Left cardiac atrium (tissue), 4 donors: ENCODE results near the gene ATP9A. TPM values are rescaled to one million over a fixed set of nuclear protein-coding genes. Genes with fewer than 3 reads are reported as not detected.
A peak's percentile ranks its signal among the peaks of the same experiment; 100 is the strongest.
"Not testable (repeated sequence)": the region's sequence is repeated elsewhere in the genome, so short reads cannot be mapped to it uniquely, and the experiment has no call there.

Experiments
- ATAC-seq, 2 donors: fragments of 200-7000 bp; cut with Tn5 transposase; one replicate each; pipeline ENCODE4 v1.9.1; 2020; ENCODE audit warnings: mild to moderate bottlenecking in 2 of 2, moderate library complexity in 2 of 2
- DNase-seq: peaks from one replicate; pipeline ENCODE4 v3.0.0-alpha.2; 2020
- intact Hi-C, 2 donors: fragments of 100-400 bp; cut with DNase I; formaldehyde crosslinking; loops; one replicate each; pipeline versions ENCODE4 v1.14.1 to v1.15.1; 2022 to 2023
- total RNA-seq, 2 donors: library from RNA; stranded (reverse); fragmentation: NEBNext Ultra II Directional; extraction: Animal tissue kit (Norgen Biotek cat#: 25700); gene quantifications; one replicate each; pipeline ENCODE4 v1.2.1, GENCODE V29; 2021
- donor health status: DM: no; HTN: yes; CAD: no.
- donor health status: DM: no; HTN: yes; CAD: no; lungs with severe emphysema.
- donor health status: DM: yes; HTN: yes; CAD: no.
- donor health status: Dilated cardiomyopathy.

Gene ATP9A
- total RNA-seq, 2 donors from 2014 or later, result 27.6 to 28.0 TPM

DNA sequence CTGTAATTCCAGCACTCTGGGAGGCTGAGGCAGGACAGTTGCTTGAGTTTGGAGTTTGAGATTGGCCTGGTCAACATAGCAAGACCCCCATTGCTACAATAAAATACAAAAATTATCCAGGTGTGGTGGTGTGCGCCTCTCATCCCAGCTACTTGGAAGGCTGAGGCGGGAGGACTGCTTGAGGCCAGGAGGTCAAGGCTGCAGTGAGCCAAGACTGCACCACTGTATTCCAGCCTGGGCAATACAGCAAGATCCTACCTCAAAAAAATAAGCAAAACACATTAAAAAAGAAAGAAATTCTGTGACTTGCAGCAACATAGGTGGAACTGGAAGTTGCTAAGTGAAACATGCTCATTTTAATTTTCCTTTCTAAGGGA, 119.6 kb downstream of the ATP9A start:
- intact Hi-C loops, result loop anchor here in 1 of 2 donors (10.0 kb wide), 1 partner anchor 436 kb away; no protein-coding TSS in a partner anchor
- ATAC-seq, result no peak
- DNase-seq, result no peak

DNA sequence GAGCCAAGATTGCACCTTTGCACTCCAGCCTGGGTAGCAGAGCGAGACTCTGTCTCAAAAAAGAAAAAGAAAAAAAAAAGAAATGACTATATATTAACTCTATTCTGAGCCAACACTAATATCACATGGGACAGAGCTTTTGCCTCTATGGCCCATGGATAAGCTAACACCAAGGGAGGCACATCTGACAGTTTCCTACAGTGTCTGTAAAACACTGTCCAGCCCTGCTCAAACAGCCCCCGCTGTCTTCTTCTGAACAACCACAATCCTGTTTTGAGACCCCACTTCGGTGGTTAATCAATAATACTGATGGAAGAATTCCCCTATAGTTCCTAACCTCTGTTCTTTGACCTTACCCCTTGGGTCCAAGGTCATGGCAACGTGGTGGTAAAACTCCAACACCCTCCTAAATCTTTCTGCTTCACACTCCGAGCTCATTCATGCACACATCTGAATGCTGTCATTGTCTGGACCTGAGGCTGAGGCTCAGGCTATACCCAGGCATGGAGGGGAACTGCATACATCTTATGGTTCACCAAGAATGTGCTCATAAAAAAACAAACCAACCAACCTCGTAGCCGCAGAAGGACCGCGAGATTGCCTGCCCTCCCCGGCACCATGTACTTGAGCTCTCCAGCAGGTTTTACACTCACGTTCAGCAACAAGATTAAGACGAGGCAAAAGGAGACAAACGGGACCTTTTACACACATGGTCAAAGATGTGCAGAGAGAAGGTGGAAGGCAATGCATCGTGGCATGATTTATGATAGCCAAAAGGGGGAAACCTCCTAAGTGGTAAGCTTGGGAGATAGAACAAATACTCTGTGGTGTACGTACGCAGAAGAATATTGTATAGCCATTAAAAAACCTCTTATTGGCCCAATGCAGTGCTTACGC, 120.3 kb downstream of the ATP9A start:
- intact Hi-C loops, result loop anchor here in 1 of 2 donors (10.0 kb wide), 1 partner anchor 437 kb away; no protein-coding TSS in a partner anchor
- ATAC-seq (no peak), DNase-seq (no peak)

DNA sequence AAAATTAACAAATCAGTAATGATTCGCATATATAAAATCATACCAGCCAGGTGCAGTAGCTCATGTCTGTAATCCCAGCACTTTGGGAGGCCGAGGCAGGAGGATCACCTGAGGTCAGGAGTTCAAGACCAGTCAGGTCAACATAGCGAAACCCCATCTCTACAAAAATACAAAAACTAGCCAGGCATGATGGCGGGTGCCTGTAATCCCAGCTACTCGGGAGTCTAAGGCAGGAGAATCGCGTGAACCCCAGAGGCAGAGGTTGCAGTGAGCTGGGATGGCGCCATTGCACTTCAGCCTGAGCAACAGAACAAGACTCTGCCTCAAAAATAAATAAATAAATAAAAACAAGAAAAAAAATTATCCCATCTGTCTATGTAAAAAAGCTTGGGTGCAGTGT, 124.4 kb downstream of the ATP9A start:
- intact Hi-C loops, result loop anchor here (5.0 to 10.0 kb wide), 2 partner anchors 323 to 441 kb away; no protein-coding TSS in a partner anchor
- DNase-seq, ATAC-seq: not testable (repeated sequence)

DNA sequence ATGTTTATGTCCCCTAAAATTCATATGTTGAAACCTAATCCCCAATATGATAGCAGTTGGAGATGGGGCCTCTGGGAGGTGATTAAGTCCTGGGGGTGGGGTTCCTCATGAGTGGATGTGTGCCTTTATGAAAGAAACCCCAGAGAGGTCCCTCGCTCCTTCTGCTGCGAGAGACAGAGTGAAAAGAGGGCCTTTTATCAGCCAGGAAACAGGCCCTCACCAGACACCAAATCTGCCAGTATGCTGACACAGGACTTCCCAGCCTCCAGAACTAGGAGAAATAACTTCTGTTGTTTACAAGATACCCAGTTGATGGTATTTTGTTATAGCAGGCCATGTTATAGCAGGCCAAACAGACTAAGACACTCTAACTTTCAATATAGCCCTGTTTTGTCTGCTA, 124.8 kb downstream of the ATP9A start:
- DNase-seq, result no peak
- intact Hi-C loops, result loop anchor here (5.0 to 10.0 kb wide), 2 partner anchors 324 to 441 kb away; no protein-coding TSS in a partner anchor
- no peak for ATAC-seq

DNA sequence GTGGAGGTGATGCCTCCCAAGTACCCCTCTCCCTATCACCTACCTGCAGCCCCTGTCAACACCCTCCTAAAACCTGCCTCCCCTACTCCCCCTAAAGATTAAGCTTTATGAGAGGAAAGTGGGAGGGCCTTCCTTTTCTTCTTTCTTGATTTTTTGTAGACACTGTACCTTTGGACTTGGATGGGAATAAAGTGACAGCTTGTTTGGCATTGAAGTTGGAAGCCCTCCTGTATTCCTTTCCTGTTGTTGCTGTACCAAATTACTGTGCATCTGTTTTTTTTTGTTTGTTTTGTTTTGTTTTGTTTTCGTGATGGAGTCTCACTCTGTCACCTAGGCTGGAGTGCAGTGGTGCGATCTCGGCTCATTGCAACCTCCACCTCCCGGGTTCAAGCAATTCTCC, 126.3 kb downstream of the ATP9A start:
- ATAC-seq (no peak), DNase-seq (no peak)
- intact Hi-C loops, result loop anchor here (5.0 to 10.0 kb wide), 2 partner anchors 325 to 443 kb away; no protein-coding TSS in a partner anchor

DNA sequence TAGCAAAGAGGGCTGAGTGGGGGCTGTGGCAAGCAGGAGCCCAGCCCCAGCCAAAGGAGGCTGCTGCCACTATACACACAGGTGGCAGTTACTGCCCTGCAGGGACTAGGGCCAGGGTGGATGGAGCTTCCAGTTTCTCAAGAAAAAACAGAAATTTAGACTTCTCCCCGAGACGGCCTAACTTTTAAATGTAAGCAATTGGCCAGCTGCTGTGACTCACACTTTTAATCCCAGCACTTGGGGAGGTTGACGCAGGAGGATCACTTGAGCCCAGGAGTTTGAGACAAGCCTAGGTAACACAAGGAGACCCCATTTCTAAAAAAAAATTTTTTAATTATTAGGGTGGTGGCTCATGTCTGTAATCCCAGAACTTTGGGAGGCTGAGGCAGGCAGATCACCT, 127.4 kb downstream of the ATP9A start:
- no peak for ATAC-seq
- intact Hi-C loops, result loop anchor here (5.0 to 10.0 kb wide), 2 partner anchors 327 to 444 kb away; no protein-coding TSS in a partner anchor

DNA sequence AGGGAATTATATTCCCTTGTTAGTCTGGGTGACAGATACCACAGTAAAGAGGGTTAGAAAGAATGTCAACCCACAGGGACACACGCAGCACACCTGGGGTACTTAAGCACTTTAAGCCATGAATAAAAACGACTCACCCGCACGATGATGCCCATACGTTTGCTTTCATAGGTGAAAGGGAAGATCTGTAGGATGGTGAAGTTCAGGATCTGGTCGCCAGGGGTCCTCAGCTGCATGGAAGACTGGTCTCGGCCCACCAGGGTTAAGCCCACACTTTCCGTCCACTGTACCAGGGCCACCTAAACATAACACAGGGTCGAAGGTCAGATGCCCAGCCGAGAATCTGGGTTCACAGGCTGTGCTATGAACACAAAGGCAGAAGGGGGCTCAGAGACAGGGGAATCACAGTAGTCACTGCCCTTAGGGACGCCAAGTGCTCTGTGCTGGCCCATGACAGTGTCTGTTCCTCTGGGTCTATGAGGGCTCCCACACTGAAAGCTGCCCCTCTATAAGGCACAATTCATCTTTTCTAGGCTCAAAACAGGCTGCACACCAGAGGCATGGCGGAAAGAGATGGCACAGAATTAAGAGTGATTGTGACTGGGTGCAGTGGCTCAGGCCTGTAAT, 128.9 kb downstream of the ATP9A start:
- intact Hi-C loops, result loop anchor here in 1 of 2 donors (2.0 kb wide), 1 partner anchor 443 kb away; no protein-coding TSS in a partner anchor
- DNase-seq (peak; percentile 73), ATAC-seq (peak; percentile 82 to 84)

More for the DNA sequence above, 127.4 kb downstream of the ATP9A start:
- no peak for DNase-seq

DNA sequence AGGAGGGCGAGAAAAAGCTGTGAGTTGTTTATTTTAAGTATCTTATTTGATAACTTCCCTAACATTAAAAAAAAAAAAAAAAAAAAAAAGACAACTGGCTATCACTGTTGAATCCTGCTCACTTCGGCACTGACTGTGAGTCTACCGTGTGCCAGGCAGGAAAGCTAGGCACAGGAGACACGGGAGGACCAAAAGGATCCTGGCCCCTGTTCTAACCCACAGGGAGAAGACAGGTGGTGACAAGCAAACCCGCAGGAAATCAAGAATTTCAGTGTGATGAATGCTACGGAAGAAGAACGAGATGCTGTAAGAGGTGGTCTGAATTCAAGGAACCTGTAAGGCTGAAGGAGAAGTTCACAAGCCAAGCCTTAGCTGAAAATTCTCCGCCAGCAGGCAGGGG, 130.9 kb downstream of the ATP9A start:
- no peak for DNase-seq
- intact Hi-C loops, result no loop called here
- no peak for ATAC-seq

DNA sequence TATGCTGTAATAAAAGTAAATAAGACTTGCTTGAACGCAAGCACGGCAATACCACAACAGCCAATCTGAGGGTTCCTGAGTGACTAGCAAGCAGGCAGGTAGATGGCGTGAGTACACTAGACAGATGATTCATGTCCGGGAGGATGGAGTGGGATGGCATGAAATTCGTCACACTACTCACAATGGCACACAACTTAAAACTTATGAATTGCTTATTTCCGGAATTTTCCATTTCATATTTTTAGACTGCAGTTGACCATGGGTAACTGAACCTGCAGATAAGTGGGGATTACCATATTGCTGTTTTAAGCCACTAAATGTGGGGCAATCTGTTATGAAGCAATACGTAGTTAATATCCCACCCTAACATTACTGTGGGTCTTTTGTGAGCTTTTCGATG, 132.1 kb downstream of the ATP9A start:
- DNase-seq (no peak), ATAC-seq (no peak)
- intact Hi-C loops, result no loop called here

DNA sequence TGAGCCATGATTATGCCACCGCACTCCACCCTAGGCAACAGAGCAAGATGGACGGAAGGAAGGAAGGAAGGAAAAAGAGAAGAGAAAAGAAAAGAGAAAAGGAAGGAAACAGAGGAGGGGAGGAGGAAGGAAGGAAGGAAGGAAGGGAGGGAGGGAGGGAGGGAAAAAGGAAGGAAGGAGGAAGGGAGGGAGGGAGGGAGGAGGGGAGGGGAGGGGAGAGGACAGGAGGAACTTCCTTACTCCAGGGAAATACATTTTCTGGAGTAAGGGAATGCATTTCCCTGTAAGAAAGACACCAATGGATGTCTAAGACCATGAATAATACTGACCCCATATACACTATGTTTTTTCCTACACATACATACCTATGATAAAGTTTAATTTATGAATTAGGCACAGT, 132.5 kb downstream of the ATP9A start:
- intact Hi-C loops, result no loop called here
- no peak for ATAC-seq
- DNase-seq, result no peak

DNA sequence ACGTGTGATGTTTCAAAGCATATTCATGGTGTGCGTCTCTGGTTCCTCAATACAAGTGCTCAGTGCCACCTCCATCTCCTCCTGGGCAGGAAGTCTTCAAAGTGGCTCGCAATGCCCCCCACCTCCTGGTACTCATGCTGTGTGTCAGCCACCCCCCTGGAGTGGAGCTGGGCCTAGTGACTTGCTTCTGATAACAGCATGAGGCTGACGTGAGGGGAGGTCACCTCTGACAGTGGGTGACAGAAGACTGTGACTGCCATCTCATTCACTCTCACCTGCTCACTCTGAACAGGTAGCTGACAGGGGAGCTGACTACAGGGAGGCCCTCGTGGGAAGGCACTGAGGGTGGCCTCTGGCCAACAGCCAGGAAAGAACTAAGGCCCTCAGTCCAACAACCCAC, 133.3 kb downstream of the ATP9A start:
- intact Hi-C loops, result no loop called here
- DNase-seq (no peak), ATAC-seq (no peak)

DNA sequence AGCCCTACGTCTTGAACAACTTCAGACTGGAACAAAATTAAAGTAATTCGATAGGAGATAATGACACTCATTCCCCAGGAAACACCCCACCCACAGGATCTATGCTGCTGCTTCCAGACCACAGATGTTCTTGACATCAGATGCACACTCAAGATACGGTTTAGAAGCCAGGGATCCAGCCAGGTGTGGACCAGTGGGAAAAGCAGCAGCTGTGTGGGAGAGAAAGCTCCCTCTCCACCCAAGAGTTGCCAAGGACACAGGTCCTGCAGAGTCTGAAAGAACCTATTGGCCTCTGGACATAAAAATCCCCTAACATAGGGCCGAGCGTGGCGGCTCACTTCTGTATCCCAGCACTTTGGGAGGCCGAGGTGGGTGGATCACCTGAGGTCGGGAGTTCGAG, 133.9 kb downstream of the ATP9A start:
- intact Hi-C loops, result no loop called here
- no peak for DNase-seq
- no peak for ATAC-seq

DNA sequence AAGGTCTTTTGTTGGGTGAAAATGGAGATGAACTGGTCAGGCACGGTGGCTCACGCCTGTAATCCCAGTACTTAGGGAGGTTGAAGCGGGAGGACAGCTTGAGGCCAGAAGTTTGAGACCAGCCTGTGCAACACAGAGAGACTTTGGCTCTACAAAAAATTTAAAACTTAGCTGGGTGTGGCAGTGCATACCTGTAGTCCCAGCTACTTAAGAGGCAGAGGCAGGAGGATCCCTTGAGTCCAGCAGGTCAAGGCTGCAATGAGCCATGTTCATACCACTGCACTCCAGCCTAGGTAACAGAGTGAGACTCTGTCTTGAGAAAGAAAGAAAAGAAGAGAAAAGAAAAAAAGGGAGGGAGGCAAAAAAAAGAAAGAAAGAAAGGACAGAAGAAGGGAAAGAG, 134.8 kb downstream of the ATP9A start:
- intact Hi-C loops, result no loop called here
- DNase-seq (no peak), ATAC-seq (no peak)

DNA sequence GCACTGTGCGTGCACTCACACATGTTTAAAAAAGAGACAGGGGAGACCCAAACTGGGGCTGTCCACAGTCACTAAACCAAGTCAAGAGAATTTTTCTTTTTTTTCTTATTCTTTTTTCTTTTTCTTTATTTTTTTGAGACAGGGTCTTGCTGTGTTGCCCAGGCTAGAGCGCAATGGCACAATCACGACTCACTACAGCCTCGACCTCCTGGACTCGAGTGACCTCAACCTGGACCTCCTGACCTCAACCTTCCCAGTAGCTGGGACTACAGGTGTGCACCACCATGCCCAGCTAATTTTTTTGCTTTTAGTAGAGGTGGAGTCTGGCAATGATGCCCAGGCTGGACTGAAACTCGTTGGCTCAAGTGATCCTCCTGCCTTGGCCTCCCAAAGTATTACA, 136.2 kb downstream of the ATP9A start:
- ATAC-seq (no peak), DNase-seq (no peak)
- intact Hi-C loops, result no loop called here

DNA sequence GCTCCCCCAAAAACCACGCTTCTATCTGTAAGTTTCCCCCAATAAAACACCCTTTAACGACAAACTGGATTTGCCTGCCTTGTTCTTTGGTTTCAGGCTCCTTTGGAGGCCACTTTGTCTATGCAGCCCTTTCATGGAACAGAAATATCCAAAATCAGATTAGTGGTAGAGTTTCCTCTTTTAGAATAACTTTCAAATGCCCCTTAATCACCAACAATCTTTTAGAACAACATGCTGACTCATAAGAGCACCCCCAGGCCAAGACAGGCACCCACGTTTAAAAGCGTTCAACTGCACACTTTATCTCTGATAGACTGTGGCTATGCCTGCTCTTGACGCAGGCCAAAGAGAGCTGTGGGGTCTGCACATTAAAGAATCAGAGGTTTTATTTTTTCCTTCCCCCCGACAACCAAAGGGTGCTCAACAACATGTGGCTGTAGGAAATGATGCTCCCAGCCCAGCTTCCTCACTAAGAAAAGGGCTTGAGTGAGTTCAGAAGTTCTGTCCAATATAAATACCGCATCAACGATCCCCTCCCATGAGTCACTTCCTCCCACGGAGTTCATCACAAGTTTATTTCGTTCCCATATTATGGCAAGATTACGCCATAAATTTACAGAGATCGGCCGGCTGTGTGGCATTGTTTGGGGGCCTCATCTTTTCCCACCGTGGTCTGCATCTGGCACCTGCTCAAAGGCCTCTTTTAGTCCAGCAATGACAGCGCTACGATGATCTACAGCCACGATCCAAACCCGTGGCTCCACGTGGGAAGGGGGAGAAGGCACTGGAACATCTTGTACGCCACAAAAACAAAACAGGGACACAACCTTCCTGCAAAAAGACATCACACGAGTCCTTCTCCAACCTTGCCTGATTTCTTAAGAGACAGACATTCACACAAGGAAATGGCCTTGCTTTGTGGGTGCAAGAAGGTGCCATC, 136.9 kb downstream of the ATP9A start:
- peak; percentile 81 to 91 for ATAC-seq

DNA sequence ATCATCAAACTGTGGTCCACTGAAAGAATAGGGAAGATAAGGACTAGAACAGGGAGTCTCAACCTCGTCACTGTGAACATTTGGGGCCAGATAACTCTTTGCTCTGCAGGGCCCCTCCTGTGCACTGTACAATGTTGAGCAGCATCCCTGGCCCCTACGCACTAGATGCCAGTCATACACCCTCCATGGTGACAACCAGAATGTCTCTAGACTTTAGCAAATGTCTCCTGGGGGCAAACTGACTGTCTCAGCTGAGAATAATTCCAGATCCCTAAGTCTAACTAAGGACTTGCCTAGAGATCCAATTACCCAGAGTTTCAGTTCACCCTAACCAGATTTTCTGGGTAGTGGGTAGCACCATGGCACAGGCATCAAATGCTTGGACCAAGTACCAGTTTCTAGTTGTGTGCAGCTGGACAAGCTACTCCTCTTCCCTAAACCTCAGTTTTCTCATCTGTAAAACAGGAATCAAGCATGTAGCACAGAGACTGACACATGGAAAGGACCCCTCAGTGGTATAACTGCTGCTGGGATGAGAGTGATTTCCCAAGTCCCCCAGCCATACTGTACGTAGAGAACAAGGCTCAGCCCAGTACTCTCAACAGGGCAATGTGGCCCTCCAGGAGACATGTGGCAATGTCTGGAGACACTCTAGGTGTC, 138.7 kb downstream of the ATP9A start:
- ATAC-seq (no peak), DNase-seq (no peak)
- intact Hi-C loops, result loop anchor here in 1 of 2 donors (10.0 kb wide), 1 partner anchor 645 kb away; no protein-coding TSS in a partner anchor

More for the DNA sequence above, 136.9 kb downstream of the ATP9A start:
- intact Hi-C loops, result no loop called here
- DNase-seq, result peak; percentile 69

DNA sequence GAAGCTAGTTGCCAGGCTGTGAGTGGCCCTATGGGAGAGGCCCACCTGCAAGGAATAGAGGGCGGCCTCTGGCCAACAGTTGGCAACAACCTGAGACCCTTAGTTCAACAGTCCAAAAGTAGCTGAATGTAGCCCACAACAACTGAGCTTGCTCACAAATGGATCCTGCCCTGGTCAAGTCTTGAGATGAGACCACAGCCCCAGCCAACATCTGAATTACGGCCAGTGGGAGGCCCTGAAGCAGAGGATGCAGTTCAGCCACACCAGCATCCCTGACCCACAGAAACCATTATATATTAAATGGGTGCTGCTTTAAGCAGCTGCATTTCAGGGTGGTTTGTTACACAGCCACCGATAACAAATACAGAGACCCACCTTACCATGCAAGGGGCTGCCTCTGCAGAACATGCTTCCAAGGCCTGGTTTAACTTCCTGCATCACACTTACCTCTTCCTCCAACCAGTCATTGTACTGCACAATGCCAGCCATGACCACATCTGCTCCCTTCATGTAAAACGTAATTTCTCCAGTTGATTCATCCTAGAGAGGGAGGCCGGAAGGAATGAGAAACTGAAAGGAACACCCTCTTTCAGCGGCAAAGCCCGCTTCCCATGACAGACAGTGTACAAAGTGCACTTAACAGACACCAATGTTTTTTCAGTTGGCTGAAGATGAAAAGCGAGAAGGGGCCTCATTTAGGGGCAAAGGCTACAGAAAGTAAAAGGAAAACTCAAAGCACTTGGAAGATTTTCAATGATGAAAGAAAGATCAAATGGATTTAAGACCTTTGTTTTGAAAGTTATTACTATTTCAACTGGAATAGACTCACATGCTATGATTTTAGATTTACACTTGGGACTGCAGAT, 139.4 kb downstream of the ATP9A start:
- intact Hi-C loops, result loop anchor here in 1 of 2 donors (10.0 kb wide), 1 partner anchor 644 kb away; no protein-coding TSS in a partner anchor
- no peak for ATAC-seq
- no peak for DNase-seq
